ENCODE results near the gene KBTBD12.
"Not testable (repeated sequence)": the region's sequence is repeated elsewhere in the genome, so short reads cannot be mapped to it uniquely, and the experiment has no call there.

The KBTBD12 gene

DNA sequence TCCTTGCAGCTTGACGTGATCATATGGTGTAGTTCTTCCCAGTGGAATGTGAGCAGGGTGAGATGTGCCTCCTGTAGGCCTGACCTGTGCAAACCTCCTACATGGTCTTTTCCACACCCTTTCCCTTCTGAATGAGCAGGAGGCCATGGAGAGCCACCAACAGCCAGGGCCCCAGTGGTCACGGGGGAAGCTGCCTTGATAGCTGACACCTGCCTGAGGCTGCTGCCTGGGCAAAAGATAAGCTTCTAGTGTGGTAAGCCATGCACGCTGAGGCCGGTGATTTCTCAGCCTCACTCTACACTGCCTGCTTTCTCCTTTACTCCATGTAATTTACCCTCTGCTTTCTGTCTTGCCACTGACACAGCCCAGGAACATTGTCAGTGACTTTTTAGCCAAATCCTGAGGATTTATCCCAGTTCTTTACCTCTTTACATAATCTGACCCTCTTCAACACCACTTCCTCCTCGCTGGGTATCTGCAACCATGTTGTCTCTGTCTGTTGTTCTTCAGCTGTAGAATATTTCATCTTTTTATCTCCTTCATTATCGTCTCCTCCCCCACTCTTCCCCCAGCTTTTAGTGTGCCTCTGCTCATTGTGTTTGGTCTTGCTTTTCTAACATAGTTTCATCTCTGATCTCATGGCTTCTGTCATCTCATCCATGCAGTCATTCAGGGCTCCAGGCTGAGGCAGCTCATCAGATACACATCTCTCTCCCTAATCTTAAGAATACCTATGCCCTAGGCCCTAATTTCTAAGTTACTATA lies 11.2 kb upstream of the KBTBD12 start:
- DNase-seq: no peak

DNA sequence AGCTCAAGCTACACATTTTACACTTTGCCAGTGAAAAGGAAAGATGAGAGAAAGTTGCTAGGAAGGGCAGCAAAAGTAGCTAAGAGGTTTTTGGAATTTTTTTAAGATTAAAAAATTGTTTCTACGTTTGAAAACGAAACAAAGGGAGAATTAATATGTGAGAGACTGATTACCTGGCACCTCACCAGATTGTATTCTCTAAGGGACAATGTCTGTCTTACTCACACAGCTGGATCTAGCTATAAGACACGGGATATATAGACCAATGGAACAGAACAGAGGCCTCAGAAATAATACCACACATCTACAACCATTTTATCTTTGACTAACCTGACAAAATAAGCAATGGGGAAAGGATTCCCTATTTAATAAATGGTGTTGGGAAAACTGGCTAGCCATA lies 9.5 kb upstream of the KBTBD12 start:
- no peak for DNase-seq

DNA sequence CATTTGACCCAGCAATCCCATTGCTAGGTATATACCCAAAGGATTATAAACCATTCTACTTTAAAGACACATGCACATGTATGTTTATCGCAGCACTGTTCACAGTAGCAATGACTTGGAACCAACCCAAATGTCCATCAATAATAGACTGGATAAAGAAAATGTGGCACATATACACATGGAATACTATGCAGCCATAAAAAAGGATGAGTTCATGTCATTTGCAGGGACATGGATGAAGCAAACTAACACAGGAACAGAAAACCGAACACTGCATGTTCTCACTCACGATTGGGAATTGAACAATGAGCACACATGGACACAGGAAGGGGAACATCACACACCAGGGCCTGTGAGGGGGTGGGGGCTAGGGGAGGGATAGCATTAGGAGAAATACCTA lies 8.4 kb upstream of the KBTBD12 start:
- DNase-seq: not testable (repeated sequence)

DNA sequence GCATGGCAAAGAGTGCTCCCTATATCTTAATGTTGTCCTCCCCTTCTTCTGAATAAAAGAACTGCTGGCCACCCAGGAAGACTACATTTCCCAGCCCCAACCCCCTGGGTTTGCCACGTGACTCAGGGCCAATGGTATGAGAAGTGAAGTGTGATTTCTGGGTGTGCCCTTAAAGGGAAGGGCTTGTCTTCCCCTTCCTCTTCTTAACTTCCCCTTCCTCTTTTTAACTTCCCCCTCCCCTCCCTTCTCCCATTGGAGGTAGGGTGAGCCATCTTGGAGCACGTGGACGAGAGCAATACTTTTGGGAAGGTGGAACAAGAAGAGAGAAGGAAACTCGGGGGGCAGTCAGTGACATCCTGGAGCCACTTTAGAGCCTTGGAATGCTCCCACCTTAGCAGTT lies 6.8 kb upstream of the KBTBD12 start:
- no peak for DNase-seq

DNA sequence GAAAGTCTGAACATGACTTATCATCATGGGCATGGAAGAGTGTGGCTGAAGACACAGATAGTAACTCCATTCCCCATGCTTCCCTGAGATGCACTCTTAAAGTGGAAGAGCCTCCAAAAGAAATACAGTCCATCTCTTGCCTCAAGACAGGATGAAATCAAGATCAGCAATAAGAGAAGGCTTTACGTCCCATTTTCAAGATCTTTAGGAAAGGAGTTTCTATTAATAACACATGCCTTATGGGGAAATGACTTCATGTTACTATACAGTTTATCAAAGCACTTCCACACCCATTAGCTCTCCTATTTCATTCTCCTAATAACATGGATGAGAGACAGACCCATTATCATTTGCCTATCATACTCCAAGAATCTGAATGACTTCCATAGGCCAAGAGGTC lies 6.1 kb upstream of the KBTBD12 start:
- DNase-seq: no peak

DNA sequence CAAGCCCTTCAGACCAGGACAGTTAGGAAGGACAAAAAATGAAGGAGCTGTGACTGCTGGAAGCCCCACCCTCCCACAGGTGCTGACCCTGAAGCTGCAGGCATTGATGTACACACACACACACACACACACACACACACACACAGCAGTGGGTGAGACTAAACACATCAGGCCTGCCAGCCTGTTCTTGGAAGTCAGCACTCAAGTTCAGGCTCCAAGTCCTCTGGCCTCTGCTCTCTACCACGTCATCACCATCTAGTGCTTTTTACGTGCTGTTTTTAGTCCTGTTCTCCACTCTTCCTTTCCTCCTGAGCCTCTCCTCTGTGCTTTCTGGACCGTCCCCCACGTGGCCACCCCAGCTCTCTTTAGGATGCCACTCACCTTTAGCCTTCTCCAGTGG lies 5.4 kb upstream of the KBTBD12 start:
- no peak for DNase-seq

DNA sequence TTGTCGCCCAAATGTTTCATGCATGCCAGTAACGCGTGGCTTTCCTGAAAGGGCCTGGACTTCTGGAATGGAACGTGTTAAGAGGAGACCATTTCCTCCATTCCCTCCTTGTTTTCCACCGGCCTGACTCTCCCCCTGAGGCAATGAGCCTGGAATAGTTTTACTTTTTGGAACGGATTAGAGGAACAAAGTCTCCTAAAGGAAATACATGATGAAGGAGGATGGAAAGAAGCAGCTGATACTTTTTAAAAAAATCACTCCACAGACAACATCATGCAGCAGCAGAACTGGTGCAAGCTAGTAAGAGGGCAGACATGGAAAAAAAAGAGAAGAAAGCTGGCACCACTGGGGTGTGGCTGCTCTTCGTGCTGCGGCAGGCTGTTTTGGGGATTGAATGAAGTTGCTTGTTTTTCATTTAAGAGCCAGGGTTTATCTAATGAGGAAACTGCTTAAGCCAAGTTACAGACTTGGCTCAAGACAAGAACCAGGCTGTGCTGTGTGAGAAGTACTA lies 3.6 kb upstream of the KBTBD12 start:
- no peak for DNase-seq

DNA sequence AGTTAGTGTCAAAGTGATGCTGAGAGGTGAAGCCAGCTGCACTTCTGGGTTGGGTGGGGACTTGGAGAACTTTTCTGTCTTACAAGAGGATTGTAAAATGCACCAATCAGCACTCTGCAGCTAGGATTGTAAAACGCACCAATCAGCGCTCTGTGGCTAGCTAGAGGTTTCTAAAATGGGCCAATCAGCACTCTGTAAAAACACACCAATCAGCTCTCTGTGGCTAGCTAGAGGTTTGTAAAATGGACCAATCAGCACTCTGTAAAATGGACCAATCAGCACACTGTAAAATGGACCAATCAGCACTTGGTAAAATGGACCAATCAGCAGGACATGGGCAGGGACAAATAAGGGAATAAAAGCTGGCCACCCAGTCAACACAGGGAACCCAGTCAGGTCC lies 1.2 kb upstream of the KBTBD12 start:
- DNase-seq: not testable (repeated sequence)

DNA sequence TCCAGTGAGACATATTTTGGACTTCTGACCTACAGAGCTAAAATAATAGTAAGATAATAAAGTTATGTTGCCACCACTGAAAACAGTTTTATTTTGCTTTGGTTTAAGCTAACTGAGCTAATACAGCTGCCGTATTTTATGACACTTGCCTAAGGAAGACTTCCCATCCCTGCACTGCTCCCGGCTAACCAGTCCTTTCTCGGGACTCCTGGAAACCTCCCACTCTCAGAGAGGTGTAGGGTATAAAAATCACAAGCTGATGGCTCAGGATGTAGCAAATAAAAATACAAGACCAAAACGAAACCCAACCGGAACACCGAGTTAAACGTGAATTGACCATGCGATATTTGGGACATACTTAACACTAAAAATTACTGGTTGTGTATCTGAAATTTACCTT lies 448 bp upstream of the KBTBD12 start:
- DNase-seq: no peak

DNA sequence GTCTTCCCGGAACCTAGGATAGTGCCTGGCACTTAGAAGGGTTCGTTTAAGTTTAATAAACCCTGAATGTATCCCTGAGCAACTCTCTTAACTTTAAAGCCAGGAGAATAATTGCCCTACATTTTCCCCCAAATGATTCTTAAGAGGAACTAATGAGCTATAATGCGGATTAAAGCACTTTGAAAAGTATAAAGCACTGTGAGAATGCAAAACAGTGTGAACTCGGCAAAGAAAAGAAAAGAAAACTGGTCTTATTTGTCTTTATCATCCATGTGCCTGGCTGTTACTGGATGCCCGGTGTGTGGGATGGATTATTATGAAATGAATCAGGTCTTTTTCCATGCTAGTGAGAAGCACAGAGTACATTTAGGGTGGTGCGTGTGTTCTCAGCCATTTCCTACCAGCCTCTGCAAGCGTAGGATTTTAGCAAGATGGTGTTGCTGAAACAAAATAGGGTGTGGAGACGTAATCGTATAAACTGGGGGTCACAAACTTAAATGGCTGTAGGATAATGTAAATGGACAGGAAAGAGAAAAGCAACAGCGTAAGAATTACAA lies 983 bp downstream of the KBTBD12 start:
- DNase-seq: no peak

DNA sequence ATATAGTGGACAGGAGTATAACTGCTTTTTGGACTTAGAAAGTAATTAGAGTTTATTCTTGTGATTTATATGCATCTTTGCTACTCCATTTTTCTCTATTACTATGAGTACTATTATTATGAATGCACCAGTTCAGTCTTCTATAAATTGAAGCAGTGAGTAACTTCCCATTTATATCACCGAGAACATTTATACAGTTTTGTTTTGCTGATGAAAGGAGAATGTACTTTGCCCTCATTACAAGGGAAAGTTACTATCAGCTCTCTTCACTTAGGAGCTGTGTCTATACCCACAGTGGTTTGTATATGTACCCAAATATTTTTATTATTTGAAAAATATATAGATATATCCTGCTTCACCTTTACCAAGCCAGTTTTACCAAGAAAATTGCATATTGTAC lies 5.7 kb downstream of the KBTBD12 start:
- DNase-seq: no peak

DNA sequence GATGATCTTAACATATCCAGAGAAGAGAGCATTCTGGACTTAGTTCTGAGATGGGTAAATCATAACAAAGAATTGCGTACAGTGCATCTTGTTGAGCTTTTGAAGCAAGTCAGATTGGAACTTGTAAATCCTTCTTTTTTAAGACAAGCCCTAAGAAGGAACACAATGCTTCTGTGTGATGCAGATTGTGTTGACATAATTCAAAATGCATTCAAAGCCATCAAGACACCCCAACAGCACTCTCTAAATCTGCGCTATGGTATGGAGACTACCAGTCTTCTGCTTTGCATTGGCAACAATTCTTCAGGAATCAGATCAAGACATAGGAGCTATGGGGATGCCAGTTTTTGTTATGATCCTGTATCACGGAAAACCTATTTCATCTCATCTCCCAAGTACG lies 8.6 kb downstream of the KBTBD12 start:
- no peak for DNase-seq

DNA sequence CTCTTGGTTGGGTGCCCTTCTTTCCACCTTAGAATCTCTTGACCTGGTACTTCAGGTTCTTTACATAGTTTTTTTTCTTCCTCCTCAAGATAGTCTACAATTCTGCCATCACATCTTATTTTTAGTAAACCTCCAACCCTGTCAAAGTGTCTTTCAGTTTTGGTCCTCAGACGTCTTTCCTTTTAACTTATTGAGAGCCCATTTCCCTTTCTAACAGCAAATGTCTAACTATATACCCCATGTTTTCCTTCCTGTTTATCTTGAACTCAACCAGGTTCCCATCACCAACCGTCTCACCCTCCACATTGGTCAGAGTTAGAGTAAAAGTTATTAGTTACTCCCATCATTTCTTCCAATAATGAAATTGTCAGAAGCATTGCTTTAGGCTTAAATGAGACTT lies 10.4 kb downstream of the KBTBD12 start:
- DNase-seq: no peak

DNA sequence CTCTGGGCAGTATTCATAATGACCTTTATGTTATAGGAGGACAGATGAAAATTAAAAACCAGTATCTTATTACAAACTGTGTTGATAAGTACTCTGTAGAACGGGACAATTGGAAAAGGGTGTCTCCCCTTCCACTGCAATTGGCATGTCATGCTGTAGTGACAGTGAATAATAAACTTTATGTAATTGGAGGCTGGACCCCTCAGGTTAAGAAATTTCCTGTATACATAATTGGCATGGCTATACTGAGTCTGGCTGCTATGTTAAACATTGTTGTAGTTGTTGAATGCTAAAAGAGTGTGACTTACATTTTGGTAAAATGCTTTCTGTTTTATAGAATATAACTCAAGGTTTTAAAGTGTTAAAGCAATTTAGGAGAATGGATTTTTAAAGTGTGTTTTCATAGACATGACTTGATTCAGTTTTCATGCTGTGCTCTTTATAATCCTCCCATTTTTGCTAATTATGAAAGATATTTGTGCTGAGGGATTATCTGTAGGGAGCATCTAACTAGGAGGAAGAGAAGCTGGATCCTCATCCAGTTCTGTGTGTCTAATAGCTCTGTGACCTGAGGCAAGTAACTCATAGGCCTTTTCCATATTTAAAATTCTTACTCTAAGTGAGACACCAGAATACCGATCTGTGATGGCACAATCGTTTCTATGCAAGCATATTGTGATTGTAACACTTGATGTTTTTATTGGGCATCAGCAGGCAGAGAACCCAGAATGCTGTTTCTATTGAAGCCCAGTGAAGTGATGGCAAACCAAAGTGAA lies 13.0 kb downstream of the KBTBD12 start:
- DNase-seq: no peak

DNA sequence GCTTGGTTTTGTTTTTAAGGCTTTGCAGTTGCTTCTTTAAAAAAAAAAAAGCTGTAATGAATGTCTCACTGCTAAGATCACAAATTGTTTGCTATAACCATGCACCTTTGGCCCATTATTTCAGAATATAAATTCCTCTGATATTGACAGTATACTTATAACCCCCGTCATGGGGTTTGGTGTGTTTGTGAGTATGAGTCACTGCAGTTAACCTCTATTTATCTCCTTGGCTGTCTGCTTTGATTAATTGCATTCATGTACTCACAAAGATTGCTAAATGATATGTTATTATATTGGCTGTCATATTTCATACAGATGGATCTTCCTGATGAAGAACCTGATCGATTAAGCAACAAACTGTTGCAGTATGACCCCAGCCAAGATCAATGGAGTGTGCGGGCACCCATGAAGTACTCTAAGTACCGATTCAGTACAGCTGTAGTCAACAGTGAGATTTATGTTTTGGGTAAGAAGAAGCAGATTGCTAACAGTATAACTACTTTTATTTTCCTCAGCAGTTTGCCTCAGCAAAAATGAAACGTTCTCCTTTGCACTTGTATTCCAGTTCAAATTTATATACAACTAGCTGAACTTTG lies 14.9 kb downstream of the KBTBD12 start:
- no peak for DNase-seq

DNA sequence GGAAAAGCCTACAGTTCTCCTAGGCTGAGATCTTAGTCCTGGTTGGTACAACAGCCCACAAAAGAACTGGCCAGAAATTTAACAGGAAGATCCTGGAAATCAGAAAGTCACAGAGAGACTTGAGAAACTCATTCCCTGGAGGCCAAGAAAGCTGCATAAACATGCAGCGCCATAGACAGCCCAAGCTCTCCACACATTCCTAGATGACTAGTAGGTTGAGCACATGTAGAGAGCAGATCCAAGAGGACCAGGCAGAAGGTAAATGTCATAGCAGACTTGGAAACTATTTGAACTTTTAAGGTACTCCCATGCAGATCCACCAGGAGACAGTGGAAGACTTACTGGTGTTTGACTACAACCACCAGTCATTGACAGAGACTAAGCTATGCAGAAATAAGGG lies 18.4 kb downstream of the KBTBD12 start:
- DNase-seq: no peak

DNA sequence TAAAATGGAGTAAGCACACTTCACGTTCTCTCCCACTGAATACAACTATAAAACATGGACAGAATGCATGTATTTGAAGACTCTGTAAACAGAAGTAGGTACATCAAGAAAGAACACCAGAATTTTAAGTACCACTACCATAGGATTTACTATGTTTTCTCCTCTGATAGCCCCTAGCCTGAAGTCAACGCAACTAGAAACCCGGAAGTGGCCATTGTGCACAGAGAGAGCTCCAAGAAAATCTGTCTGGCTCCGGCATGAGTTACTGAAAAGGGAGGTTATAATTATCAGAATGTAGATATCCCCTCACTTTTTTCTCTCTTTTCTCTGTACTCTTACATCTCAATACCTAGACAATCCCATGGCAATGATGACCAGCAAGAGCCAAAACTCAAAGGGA lies 23.8 kb downstream of the KBTBD12 start:
- no peak for DNase-seq

DNA sequence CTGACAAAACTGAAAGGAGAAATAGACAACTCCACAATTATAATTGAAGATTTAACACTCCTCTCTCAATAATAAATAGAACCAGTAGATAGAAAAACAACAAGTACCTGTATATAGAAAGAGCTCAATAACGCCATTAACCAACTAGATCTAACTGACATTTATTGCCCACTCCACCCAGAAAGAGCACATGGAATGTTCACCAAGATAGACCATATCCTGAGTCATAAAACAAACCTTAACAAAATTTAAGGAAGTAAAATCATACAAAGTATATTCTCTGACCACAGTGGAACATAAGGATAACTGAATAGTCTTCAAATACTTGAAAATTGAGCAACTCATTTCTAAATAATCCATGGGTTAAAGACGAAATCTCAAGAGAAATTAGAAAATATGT lies 25.1 kb downstream of the KBTBD12 start:
- no peak for DNase-seq

DNA sequence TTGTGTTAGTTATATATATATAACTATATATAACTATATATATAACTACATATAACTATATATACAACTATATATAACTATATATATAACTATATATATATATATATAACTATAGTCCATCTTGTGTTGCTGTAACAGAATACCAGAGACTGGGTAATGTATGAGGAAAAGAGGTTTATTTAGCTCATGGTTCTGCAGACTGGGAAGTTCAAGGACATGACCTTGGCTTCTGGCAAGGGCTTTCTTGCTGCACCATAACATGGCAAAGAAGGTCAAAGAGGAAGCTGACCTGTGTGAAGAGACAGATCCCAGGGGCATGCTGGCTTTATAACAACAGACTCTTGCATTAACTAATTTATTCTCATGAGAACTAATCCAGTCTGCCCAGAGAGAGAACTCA lies 27.6 kb downstream of the KBTBD12 start:
- no peak for DNase-seq

DNA sequence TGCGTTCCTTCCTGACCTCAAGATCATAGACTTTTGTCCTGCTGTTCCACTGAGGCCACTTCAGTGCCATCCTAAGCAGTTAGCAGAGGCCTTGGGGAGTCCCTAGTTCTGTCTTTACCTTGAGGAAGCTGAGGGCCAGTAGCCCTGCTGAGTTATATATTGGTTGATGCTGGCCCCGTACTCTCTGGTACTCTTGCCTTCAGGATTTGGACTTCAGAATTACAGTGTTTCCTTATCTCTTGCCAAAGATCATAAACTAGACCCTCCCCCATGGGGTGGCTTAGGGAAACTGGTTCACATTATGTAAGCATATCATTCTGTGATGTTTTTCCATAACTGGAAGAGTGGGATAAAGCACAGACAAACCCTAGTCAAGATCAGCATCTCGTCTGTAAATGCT lies 33.2 kb downstream of the KBTBD12 start:
- DNase-seq: no peak

DNA sequence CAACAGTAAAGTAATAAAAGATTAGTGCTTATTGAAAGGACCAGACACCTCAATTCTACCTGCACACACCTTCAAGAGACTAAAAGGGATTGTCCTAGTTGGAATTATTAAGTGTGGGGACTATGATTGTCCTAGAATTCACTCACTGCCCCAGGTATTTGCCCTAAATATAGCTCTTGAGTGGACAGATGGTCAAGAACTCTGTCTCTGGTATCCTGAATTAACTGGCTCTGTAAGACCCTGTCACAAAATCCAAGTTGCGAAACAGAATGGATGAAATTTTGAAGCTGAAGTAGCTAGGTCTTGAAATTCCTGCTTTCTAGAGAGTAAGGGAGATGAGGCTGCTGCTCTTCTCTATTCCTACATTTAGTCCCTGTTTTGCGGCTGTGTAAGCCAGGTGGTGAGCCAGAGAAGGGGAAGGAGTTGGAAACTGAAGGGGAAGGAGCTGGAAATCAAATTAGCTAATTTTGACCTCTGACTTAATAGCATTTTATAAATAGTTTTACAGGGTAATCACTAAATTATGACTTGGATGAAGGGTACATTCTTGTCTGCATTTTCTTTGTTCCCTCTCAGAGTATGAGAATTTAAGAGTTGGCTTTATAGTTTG lies 34.5 kb downstream of the KBTBD12 start:
- DNase-seq: no peak

DNA sequence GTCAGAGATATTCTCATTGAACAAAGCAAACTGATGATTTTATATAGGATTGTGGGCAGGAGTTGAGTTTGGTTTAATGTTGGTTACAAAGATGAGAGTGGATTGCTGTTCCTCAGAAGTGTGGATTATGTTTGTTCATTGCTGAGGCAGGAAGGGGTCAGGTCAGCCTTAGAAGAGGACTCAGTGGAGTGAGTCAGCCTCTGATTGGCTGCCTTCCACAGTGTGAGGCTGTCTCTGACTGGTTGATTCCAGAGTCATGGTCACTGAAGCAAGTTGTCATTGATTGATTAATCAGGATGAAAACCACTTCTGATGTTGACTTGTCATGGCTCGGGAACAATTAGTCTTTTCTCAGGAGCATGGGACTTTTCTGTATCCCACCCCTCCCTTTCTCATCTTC lies 36.2 kb downstream of the KBTBD12 start:
- no peak for DNase-seq

Measured in bone marrow (tissue), 2 donors.